Rectal smooth muscle tissue (tissue), 1 donor: Measurements from ENCODE around the gene ARL4A.
"Not testable (repeated sequence)": the region's sequence is repeated elsewhere in the genome, so short reads cannot be mapped to it uniquely, and the experiment has no call there.

Source experiments
- H3K27ac ChIP-seq: one replicate; pipeline ENCODE4 v1.7.0; 2013; ENCODE audit warnings: low read depth, low read length, inconsistent platforms
- H3K27me3 ChIP-seq: one replicate; pipeline ENCODE4 v1.7.0; 2013; ENCODE audit warnings: low read length; ENCODE audit not compliant: control insufficient read depth, insufficient read depth
- H3K36me3 ChIP-seq: one replicate; pipeline ENCODE4 v1.7.0; 2013; ENCODE audit warnings: low read length; ENCODE audit not compliant: control insufficient read depth, insufficient read depth
- H3K4me1 ChIP-seq: one replicate; pipeline ENCODE4 v1.7.0; 2013; ENCODE audit warnings: low read length; ENCODE audit not compliant: control insufficient read depth, insufficient read depth
- H3K4me3 ChIP-seq: one replicate; pipeline ENCODE4 v1.7.0; 2013; ENCODE audit warnings: low read length
- H3K9ac ChIP-seq: one replicate; pipeline ENCODE4 v1.7.0; 2013; ENCODE audit warnings: low read length

The ARL4A gene

DNA sequence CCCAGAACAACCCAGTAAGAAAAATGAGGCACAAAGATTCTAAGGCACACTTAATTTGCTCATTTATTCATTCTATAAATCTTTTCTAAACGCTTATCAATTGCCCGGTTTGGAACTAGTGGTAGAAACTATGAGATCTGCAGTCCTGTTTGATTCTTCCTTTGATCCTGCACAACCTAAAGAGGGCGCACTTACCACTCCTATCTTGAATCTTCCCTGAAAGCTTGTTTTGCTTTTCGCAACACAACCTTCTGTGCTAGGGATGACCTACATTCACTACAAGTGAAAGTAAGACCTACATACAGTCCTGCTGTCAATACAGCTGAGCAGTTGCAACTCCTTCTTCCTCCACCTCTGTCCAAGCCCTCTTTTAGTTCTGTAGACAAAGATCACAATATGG is 12.6 kb upstream of the ARL4A start:
- H3K4me1 ChIP-seq, result peaks cover 5% of the 10 kb centered on the region
- no peaks in the 10 kb centered on the region for H3K36me3 ChIP-seq
- H3K27me3 ChIP-seq, result no peaks in the 10 kb centered on the region
- H3K9ac ChIP-seq, result no peak overlapping the region
- H3K27ac ChIP-seq, result no peak overlapping the region
- no peak overlapping the region for H3K4me3 ChIP-seq

DNA sequence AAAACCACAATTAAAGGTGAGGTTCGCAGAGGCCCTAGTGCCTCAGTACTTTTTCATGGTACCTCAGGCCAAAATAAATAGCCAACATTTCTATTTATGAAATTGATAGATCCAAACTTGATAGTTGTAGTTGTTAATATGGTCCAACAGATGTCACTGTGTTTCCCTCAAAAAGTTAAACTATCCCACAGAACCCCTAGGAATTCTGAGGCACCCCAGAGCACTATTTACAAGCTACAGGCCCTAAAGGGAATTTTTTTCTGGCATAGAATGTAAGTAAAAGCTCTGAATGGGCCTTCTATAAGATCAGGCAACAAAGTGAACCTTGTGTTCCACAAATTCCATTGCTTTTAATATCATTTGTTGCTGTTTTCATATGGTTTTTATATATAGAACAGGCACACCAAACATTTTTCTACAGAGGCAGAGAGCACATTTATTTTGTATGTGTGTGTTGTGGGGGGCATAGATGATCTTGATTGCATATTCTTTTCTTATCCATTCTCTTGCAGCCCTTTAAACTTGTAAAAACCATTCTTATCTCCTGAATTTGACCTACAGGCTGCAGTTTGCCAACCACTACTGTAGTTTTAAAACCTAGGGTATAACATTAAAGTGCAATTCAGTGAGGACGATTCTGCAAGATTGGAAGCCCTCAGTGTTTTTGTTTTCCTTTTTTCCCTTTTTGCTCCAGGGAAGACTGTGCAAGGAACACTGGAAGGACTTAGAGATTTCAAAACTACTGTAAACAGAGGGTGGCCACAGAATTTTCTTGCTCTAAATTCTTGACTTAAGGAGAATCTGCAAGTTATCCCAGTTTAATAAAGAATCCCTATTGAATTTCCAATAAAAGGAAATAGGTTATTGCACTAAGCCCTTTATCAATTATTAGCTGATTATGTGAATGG is 3.5 kb upstream of the ARL4A start:
- H3K27ac ChIP-seq, result no peak overlapping the region

DNA sequence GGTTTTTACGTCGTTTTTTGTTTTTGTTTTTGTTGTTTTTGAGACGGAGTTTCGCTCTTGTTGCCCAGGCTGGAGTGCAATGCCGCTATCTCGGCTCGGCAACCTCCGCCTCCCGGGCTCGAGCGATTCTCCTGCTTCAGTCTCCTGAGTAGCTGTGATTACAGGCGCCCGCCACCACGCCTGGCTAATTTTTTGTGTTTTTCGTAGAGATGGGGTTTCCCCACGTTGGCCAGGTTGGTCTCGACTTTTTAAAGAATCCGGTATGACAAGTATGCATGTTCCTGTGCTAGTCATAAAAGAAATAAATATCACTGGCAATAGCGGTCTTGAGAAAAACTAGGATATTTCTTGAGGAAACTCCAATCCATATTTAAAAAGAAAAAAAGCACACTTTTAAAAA is 2.7 kb upstream of the ARL4A start:
- no peaks in the 10 kb centered on the region for H3K27me3 ChIP-seq
- no peak overlapping the region for H3K4me3 ChIP-seq
- no peaks in the 10 kb centered on the region for H3K36me3 ChIP-seq
- H3K4me1 ChIP-seq, result peaks cover 5% of the 10 kb centered on the region
- H3K9ac ChIP-seq, result no peak overlapping the region
- no peak overlapping the region for H3K27ac ChIP-seq

More for the DNA sequence above, 3.5 kb upstream of the ARL4A start:
- H3K9ac ChIP-seq, result no peak overlapping the region
- H3K4me3 ChIP-seq, result no peak overlapping the region
- no peaks in the 10 kb centered on the region for H3K27me3 ChIP-seq
- no peaks in the 10 kb centered on the region for H3K36me3 ChIP-seq
- H3K4me1 ChIP-seq, result peaks cover 5% of the 10 kb centered on the region

DNA sequence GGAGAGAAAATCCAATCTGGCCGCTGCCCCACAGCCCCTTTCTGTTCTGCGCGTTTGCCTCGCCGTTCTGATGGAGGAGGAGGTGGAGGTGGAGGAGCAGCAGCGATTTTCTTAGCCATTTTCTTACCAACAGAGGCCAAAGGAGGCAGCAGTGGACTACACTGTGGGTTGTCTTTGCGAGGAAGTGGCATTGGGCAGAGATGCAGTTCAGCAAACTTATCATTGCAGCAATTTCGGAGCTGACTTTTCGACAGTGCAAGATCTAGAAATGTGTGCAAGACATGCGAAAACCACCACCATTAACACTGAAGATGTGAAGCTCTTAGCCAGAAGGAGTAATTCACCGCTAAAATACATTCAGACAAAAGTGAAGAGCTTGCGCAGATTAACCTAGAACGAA is 1.9 kb upstream of the ARL4A start:
- Histone ChIP-seq H3K27ac (peak overlapping the region; percentile 86), H3K4me3 (no peak overlapping the region), H3K9ac (no peak overlapping the region), H3K4me1 (peaks cover 5% of the 10 kb centered on the region), H3K27me3 (no peaks in the 10 kb centered on the region), H3K36me3 (no peaks in the 10 kb centered on the region)

DNA sequence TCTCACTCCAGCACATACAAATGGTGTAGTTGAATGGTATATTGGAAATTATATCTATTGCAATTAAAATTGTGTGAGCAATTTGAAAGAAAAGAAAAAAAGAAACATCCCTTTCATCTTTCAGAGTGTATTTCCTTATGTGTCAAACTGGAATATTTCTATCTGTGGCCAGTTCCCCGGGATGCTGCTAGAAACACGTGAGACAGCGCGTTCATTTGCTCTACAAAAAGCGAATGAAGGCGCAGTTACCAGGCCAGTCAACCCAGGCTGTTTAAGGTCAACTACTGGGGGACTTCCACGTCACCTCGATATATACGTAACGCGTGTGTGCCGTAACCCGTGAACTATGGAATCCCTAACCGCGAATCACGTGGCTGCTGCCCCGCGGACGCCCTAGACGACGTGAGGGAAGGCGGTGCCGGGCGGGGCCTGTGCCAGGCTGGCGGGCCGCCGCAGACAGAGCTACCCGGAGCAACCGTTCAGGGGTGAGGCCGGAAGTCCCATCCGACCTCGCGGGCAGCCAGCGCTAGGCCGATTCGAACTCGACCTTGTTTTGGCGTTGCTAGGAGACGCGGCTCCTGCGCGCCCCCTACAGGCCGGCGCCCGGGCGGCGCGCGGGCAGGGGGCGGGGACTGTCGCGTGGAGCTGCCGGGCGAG is 1.1 kb upstream of the ARL4A start:
- H3K27ac ChIP-seq, result peak overlapping the region; percentile 86
- H3K4me1 ChIP-seq, result peaks cover 5% of the 10 kb centered on the region
- H3K9ac ChIP-seq, result peak overlapping the region; percentile 82
- no peaks in the 10 kb centered on the region for H3K27me3 ChIP-seq
- H3K36me3 ChIP-seq, result no peaks in the 10 kb centered on the region
- peak overlapping the region; percentile 75 for H3K4me3 ChIP-seq

DNA sequence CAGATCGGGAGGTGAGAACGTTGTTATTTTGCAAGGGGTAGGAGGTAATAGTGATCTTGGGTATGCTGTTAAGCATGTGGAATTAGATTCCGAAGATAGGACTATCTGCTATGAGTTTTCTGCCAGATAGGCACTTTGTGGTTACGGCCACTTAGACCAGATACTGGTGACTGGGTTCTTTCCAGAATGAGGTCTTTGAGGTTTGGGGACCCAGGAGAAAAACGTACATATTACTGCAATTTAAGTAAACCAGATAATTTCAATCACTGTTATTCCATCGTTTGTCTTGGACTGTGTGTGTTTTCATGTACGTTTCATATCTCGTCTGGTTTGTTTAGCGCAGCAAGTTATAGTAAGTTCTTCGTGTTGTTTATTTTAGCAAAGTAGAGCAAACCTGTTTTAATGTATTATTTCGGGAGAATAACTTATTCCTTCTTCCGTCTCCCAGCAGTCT is 312 bp downstream of the ARL4A start:
- H3K4me1 ChIP-seq, result peaks cover 5% of the 10 kb centered on the region
- peak overlapping the region; percentile 19 for H3K27ac ChIP-seq
- peak overlapping the region; percentile 75 for H3K4me3 ChIP-seq
- H3K9ac ChIP-seq, result peak overlapping the region; percentile 34
- H3K27me3 ChIP-seq, result no peaks in the 10 kb centered on the region
- H3K36me3 ChIP-seq, result no peaks in the 10 kb centered on the region

DNA sequence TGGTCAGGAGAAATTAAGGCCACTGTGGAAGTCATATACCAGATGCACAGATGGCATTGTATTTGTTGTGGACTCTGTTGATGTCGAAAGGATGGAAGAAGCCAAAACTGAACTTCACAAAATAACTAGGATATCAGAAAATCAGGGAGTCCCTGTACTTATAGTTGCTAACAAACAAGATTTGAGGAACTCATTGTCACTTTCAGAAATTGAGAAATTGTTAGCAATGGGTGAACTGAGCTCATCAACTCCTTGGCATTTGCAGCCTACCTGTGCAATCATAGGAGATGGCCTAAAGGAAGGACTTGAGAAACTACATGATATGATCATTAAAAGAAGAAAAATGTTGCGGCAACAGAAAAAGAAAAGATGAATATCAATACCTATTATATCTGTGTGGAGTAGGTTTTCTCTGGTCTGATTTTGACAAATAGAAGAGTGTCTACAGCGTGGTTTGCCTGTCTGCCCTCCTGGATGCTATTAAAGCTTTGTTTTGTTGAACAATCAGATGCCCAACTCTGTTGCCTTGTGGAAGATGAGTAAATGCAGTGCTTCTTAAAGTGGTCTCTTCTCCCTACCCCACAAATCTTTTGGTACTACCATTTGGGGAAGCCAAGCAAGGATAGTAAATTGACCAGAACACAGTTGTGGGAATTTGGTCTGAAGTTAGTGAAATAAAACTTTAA is 1.2 kb downstream of the ARL4A start:
- peak overlapping the region; percentile 2 for H3K4me3 ChIP-seq
- H3K27me3 ChIP-seq, H3K36me3 ChIP-seq, H3K4me1 ChIP-seq, H3K27ac ChIP-seq, H3K9ac ChIP-seq: not testable (repeated sequence)

DNA sequence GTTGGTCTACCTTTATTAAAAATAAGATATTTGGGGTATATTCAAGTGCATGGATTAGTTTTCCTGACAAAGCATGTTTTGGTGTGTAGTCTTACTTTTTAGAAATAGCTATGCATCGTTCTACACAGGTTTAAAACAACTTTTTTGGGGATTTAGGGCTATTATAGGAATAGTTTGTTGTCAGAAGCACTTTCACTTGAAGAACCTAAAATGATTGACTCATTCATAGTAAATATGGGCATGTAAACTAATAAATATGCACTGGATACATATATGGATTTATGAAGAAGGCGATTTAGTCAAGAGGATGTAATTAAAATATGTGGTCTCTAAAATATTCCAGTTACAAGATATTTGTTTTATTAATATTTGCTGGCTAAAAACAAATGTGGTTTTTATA is 2.0 kb downstream of the ARL4A start:
- no peak overlapping the region for H3K9ac ChIP-seq
- H3K27ac ChIP-seq, result no peak overlapping the region
- H3K4me1 ChIP-seq, result peaks cover 5% of the 10 kb centered on the region
- no peaks in the 10 kb centered on the region for H3K27me3 ChIP-seq
- H3K36me3 ChIP-seq, result no peaks in the 10 kb centered on the region
- peak overlapping the region; percentile 2 for H3K4me3 ChIP-seq

DNA sequence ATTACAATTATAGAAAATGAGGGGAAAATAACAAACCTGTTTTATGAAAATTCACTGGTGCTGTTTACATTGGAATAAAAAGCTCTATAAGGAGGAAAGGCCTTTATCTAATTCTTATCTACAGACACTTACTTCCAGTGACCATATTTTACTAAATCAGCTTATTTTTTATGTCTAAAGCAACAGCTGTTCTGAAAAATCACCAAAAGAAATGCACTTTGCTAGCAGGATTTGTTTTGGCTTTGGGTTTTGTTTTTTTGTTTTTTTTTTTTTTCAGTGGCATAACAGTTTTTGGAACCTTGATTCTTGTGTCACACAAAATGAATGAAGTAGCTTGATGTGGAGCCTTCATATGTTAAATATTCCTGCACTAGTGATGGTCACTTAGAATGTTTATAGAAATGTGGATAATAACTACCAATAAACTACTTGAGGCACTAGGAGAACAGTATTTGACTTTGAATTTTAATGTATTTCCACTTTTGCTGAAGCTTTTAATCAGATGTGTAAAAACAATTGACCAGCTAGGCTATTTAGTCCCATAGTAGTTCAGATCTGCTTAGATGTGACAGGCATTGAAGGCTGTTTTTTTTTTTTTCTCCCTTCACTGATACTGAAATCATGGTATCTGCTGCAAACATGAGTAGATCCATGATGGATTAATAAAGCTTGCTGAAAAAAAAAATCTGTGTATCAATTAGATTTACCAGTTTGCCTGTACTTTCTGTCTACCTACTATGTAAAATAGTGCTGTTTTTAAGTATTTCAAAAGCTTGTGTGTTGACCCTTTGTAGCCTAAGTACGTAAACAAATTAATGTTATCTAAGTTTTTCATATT is 2.8 kb downstream of the ARL4A start:
- Histone ChIP-seq H3K4me3 (peak overlapping the region; percentile 21), H3K4me1 (peaks cover 5% of the 10 kb centered on the region), H3K36me3 (no peaks in the 10 kb centered on the region), H3K9ac (no peak overlapping the region), H3K27ac (no peak overlapping the region), H3K27me3 (no peaks in the 10 kb centered on the region)

DNA sequence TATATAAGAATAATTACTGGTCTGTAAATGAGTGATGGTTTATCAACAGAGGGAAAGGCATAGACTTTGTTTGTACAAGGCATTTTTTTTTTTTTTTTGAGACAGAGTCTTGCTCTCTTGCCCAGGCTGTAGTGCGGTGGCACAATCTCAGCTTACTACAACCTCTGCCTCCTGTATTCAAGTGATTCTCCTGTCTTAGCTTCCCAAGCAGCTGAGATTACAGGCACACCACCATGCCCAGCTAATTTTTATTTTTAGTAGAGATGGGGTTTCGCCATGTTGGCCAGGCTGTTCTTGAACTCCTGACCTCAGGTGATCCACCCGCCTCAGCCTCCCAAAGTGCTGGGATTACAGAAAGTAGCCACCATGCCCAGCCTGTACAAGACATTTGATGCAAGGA is 4.0 kb downstream of the ARL4A start:
- not testable (repeated sequence) for H3K27me3 ChIP-seq, H3K4me1 ChIP-seq, H3K36me3 ChIP-seq, H3K27ac ChIP-seq, H3K9ac ChIP-seq, H3K4me3 ChIP-seq

DNA sequence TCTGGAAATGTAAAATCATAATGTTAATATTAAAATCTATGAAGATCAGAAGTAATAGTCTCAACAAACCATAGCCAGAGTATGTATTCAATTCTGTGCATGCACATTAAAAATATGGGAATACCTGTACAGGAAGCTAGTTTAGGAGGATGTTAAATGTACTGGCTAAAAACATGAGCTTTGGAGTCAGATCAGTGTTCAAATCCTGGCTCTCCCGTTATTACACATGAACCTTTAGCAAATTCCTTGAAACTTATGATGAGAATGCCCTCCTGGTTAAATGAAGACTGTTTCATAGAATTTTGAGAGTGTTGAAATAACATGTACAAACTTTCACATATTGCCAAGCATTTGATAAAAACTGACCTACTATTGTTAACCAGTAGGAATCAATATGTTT is 4.6 kb downstream of the ARL4A start:
- no peak overlapping the region for H3K9ac ChIP-seq
- no peaks in the 10 kb centered on the region for H3K4me1 ChIP-seq
- H3K27me3 ChIP-seq, result no peaks in the 10 kb centered on the region
- no peak overlapping the region for H3K27ac ChIP-seq
- H3K4me3 ChIP-seq, result no peak overlapping the region
- H3K36me3 ChIP-seq, result no peaks in the 10 kb centered on the region
